ENCODE measurements around the gene GLB1L3.
"Not testable (repeated sequence)": the region's sequence is repeated elsewhere in the genome, so short reads cannot be mapped to it uniquely, and the experiment has no call there.

The GLB1L3 gene

DNA sequence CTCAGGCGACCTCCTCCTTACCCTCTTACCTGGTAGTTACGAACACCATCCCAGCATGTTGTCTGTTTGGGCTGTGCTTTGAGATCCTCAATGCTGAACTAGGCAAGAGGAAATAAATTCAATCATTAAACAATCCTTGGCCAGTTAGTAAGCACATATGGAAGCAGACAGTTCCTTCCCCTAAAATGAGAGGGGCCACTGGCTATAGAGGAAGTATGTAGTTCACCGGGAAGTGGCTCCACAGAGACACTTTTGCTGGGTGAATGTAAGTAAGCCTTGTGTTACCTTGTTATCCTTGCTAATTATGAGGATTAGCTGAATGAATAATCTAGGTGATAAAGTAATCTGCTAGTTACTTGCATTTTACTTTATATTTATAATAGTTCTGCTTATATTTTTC is 25.9 kb upstream of the GLB1L3 start:
- TF ChIP-seq, protein P1, sequence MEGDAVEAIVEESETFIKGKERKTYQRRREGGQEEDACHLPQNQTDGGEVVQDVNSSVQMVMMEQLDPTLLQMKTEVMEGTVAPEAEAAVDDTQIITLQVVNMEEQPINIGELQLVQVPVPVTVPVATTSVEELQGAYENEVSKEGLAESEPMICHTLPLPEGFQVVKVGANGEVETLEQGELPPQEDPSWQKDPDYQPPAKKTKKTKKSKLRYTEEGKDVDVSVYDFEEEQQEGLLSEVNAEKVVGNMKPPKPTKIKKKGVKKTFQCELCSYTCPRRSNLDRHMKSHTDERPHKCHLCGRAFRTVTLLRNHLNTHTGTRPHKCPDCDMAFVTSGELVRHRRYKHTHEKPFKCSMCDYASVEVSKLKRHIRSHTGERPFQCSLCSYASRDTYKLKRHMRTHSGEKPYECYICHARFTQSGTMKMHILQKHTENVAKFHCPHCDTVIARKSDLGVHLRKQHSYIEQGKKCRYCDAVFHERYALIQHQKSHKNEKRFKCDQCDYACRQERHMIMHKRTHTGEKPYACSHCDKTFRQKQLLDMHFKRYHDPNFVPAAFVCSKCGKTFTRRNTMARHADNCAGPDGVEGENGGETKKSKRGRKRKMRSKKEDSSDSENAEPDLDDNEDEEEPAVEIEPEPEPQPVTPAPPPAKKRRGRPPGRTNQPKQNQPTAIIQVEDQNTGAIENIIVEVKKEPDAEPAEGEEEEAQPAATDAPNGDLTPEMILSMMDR (IDR thresholded peaks at IDR 0.05; ENCODE audit: low read depth, low read length) = no peak

DNA sequence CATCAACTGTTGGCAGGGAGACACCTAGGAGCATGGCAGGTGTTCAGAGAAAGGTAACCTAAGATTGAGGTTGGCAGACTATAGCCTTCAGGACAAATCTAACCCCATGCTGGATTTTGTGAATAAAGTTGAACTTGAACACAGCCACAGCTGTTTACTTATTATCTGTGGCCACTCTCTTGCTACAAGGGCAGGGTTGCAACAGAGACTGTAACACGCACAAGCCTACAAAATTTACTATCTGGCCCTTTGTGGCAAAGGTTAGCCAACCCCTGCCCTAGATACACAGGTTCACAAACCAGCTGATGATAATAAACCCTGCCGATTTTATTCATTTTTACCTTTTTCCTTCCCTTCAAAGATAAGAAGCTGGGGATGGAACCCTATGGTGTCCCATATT is 25.5 kb upstream of the GLB1L3 start:
- H3K4me3 ChIP-seq (ENCODE audit: low read depth, low read length) = no peak overlapping the region
- in situ Hi-C loops (cut with HindIII; ENCODE audit: low sequenced_read_pairs) = no loop called here
- DNase-seq (ENCODE audit: low read depth, low spot score) = no peak
- TF ChIP-seq, protein P1 (IDR thresholded peaks at IDR 0.05; ENCODE audit: low read depth, low read length) = no peak

More for the DNA sequence above, 25.9 kb upstream of the GLB1L3 start:
- no peak overlapping the region for H3K4me3 ChIP-seq (ENCODE audit: low read depth, low read length)
- no peak for DNase-seq (ENCODE audit: low read depth, low spot score)
- in situ Hi-C loops (cut with HindIII; ENCODE audit: low sequenced_read_pairs) = no loop called here

DNA sequence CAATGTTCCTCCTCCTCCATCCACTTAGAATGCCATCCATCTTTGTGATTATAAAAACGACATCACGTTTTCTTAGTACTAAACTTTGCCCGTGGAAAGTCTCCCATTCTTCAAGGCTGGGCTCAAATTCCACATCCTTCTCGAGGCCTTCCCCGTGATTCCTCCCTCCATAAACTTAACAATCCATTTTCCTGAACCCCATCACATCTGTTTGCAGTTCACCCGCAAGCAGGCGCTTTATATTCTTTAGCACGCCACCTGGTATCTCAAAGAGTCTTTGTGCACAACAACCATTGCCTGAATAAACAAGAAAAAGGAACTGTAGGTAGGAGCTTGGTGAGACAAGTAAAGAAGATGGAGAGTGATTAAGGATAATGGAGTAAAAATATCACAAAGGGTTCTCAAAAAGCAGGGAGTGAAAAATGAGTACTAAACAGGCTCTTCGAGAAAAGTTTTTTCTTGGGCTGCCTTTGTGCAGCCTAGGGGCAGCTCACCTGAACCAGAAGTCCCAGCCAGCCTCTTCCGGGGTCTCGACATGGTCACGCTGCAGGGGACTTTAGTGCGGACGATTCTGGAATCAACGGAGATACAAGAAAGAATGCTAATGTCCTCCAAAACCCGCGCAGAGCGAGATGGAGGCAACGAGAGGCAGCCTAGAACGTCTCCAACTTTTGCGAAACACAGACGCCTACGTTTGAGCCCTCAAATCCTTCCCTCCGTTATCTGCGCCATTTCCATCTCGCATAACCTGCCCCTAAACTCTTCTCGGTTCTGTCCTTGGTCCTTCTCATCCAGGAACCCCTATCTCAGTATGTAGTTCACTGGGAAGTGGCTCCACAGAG is 23.6 kb upstream of the GLB1L3 start:
- in situ Hi-C loops (cut with HindIII; ENCODE audit: low sequenced_read_pairs) = no loop called here
- DNase-seq (ENCODE audit: low read depth, low spot score) = no peak
- TF ChIP-seq, protein P1 (IDR thresholded peaks at IDR 0.05; ENCODE audit: low read depth, low read length) = no peak

DNA sequence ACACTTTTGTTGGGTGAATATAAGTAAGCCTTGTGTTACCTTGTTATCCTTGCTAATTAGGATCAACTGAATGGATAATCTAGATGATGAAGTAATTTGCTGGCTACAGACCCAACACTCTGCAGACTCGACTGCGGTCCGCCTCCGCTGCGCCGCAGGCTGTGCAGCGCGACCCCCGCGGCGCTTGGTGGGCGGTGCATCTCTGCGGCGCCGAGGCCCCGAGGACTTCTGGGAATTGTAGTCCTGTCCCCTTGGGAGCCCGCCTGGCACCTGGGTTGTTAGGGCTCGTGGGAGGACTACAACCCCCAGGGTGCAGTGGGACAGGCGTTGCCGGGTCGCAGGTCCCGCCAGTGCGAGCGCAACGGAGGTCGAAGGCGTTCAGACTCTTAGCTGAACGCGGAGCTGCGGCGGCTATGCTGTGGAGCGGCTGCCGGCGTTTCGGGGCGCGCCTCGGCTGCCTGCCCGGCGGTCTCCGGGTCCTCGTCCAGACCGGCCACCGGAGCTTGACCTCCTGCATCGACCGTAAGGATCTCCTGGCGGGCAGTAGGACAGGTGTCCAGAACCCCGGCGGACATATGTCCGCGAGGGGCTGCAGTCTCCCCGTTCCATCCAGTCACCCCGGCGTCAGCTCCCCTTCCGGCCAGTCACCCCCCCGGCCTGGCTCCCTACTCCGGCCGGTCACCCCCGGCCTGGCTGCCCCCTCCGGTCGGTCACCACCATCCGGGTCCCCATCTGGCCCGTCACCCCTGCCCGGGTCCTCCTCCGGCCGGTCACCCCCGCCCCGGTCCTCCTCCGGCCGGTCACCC is 22.8 kb upstream of the GLB1L3 start, which contains the start of the genes ACAD8 and THYN1:
Gene ACAD8 (plus strand): TSS at position 381 of the 806 bp plus-strand sequence. CDS start 33 bp downstream, at position 414.
Gene THYN1 (minus strand): TSS at position 165 of the 806 bp plus-strand sequence. CDS start 470 bp downstream, outside the sequence.
- TF ChIP-seq, protein P1 (IDR thresholded peaks at IDR 0.05; ENCODE audit: low read depth, low read length) = no peak
- peak within 1 kb of the TSS; percentile 82 for H3K4me3 ChIP-seq (ENCODE audit: low read depth, low read length)
- peak; percentile 97 for DNase-seq (ENCODE audit: low read depth, low spot score)
- in situ Hi-C loops (cut with HindIII; ENCODE audit: low sequenced_read_pairs) = no loop called here

More for the DNA sequence above, 23.6 kb upstream of the GLB1L3 start:
- H3K4me3 ChIP-seq (ENCODE audit: low read depth, low read length) = peak overlapping the region; percentile 82

DNA sequence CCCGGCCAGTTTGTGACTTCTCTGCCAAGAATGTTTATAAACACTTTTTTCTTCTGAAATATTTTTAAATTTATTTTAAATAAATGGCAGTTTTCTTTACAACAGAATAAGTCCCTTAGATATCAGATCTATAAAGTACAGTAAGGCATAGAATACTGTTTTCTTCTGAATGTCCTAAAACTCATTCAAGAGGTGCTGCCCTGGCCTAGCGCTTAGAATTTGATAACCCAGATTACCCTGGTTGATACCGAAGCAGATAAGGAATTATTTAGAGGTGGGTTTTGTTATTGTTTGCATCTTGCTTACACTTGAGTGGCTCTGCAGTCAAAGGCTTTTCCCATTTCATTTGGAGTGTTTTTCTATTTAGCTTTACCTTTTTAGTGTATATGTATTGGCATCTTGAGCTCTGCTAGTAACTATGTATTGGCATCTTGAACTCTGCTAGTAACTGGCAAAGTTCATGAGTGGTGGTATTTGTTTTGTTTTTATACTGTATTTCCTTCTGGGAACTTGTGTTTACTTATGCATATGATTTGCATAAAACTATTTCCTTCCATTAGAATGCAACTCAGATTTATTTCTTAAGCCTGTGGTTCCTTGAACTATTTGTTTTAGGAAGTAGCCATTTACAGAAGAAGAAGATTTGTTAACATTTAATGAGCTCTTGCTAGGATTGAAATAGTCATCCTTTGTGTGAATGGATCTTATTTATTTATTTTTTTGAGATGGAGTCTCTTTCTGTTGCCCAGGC is 21.6 kb upstream of the GLB1L3 start:
- TF ChIP-seq, protein P1 (IDR thresholded peaks at IDR 0.05; ENCODE audit: low read depth, low read length) = no peak
- DNase-seq (ENCODE audit: low read depth, low spot score) = no peak
- in situ Hi-C loops (cut with HindIII; ENCODE audit: low sequenced_read_pairs) = no loop called here
- peak overlapping the region; percentile 82 for H3K4me3 ChIP-seq (ENCODE audit: low read depth, low read length)

DNA sequence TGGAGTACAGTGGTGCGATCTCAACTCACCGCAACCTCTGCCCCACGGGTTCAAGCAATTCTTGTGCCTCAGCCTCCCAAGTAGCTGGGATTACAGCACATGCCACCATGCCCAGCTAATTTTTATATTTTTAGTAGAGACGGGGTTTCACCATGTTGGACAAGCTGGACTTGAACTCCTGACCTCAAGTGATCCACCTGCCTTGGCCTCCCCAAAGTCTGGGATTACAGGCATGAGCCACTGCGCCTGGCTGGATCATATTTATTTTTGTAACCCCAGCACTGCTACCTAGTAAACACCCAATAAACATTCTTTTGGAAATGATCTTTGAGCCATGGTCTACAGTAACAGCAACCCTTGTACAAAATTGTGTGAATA is 21.0 kb upstream of the GLB1L3 start:
- DNase-seq (ENCODE audit: low read depth, low spot score); in situ Hi-C loops (cut with HindIII; ENCODE audit: low sequenced_read_pairs); H3K4me3 ChIP-seq (ENCODE audit: low read depth, low read length): not testable (repeated sequence)

All from astrocyte of the spinal cord (primary cell).